Ectodermal cell (in vitro differentiated cells): ENCODE data around the gene CEP55.

ENCODE experiments used
- H3K27ac ChIP-seq: 2 replicates; pipeline ENCODE4 v1.7.0; 2013; ENCODE audit warnings: mild to moderate bottlenecking, low read depth, low read length; ENCODE audit not compliant: insufficient read depth, poor library complexity, severe bottlenecking
- H3K27me3 ChIP-seq: 2 replicates; pipeline ENCODE4 v1.7.0; 2013; ENCODE audit warnings: mild to moderate bottlenecking, low read length; ENCODE audit not compliant: insufficient read depth, control insufficient read depth, poor library complexity, severe bottlenecking
- H3K36me3 ChIP-seq: one replicate; pipeline ENCODE4 v1.7.0; 2013; ENCODE audit warnings: low read length; ENCODE audit not compliant: control insufficient read depth, insufficient read depth
- H3K4me1 ChIP-seq: one replicate; pipeline ENCODE4 v1.7.0; 2013; ENCODE audit warnings: low read length; ENCODE audit not compliant: control insufficient read depth, insufficient read depth
- H3K4me3 ChIP-seq: 2 replicates; pipeline ENCODE4 v1.7.0; 2013; ENCODE audit warnings: low read depth, low read length, control low read depth; ENCODE audit not compliant: insufficient read depth
- H3K9me3 ChIP-seq: 2 replicates; pipeline ENCODE4 v1.7.0; 2013; ENCODE audit warnings: mild to moderate bottlenecking, low read length, moderate library complexity; ENCODE audit not compliant: control insufficient read depth
- WGBS, 2 experiments: methylation state at CpG; one replicate each; pipeline ENCODE4 v1.1.7; 2013; ENCODE audit warnings: missing lambda C conversion rate in 2 of 2; 5-methylcytosine and 5-hydroxymethylcytosine counted together

Gene CEP55

GRCh38 chr10:93482145-93482834, 14.1 kb upstream of the CEP55 start, which contains the start of gene MYOF:
Gene MYOF, minus strand, starts transcription at chr10:93482334. Its CDS starts 140 bp downstream, at chr10:93482194.
- peaks cover 11% of the 10 kb centered on the region for H3K27me3 ChIP-seq
- no peaks in the 10 kb centered on the region for H3K9me3 ChIP-seq
- peak within 1 kb of the TSS; percentile 55 for H3K4me3 ChIP-seq
- H3K36me3 ChIP-seq: no peaks in the 10 kb centered on the region
- 0% methylated on average over 22 to 23 of the region's 27 CpGs for WGBS, 2 experiments
- no peak within 1 kb of the TSS for H3K27ac ChIP-seq
- no peaks in the 10 kb centered on the region for H3K4me1 ChIP-seq

DNA sequence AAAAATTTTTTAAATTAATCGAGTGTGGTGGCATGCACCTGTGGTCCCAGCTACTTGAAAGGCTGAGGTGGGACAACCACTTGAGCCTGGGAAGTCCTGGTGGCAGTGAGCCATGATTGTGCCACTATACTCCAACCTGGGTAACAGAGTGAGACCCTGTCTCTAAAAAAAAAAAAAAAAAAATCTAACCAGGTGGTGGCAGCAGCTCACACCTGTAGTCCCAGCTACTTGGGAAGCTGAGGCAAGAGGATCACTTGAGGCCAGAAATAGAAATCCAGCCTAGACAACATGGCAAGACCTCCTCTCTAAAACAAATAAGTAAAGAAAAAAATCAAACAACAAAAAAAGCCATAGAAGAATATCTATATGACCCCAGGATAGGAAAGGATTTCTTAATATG, 10.7 kb upstream of the CEP55 start:
- Histone ChIP-seq H3K27me3 (peaks cover 11% of the 10 kb centered on the region), H3K36me3 (no peaks in the 10 kb centered on the region), H3K27ac (no peak overlapping the region), H3K9me3 (no peaks in the 10 kb centered on the region), H3K4me1 (no peaks in the 10 kb centered on the region), H3K4me3 (no peak overlapping the region)
- 46 to 59% methylated on average over 1 of the region's 1 CpG for WGBS, 2 experiments

DNA sequence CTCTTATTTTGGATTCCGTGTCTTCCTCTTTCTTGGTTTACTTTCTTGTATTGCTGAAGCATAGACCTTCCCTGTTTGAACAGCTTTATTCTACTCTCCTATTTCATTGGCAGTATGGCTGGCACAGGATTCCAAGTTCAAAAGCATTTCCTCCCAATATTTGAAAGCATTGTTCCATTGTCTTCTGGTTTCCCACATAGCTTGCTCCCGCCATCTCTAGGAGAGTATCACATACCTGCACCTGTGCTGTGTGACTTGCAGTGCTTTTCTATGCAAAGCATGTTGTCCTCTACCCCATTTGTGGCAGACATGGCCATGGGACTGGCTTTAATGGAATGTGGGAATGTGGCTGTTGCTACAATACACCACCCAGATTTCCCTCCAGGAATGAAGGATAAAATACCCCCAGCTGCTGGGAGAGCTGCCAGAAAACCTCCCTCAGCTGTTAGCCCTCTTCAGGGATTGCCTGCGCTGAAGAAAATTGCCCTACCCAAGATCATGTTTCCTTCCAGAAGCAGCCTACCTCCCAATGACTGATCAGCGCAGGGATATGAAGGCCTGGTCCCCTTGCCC, 7.4 kb upstream of the CEP55 start:
- no peak overlapping the region for H3K4me3 ChIP-seq
- no peaks in the 10 kb centered on the region for H3K9me3 ChIP-seq
- 94 to 95% methylated on average over 4 of the region's 4 CpGs for WGBS, 2 experiments
- H3K4me1 ChIP-seq: peaks cover 3% of the 10 kb centered on the region
- no peaks in the 10 kb centered on the region for H3K36me3 ChIP-seq
- H3K27ac ChIP-seq: no peak overlapping the region
- no peaks in the 10 kb centered on the region for H3K27me3 ChIP-seq

GRCh38 chr10:93491602-93492121, 4.8 kb upstream of the CEP55 start:
- Histone ChIP-seq H3K4me1 (peaks cover 6% of the 10 kb centered on the region), H3K27ac (no peak overlapping the region), H3K27me3 (peaks cover 4% of the 10 kb centered on the region), H3K4me3 (no peak overlapping the region), H3K36me3 (no peaks in the 10 kb centered on the region), H3K9me3 (no peaks in the 10 kb centered on the region)
- WGBS, 2 experiments: 85 to 89% methylated on average over 2 of the region's 2 CpGs

DNA sequence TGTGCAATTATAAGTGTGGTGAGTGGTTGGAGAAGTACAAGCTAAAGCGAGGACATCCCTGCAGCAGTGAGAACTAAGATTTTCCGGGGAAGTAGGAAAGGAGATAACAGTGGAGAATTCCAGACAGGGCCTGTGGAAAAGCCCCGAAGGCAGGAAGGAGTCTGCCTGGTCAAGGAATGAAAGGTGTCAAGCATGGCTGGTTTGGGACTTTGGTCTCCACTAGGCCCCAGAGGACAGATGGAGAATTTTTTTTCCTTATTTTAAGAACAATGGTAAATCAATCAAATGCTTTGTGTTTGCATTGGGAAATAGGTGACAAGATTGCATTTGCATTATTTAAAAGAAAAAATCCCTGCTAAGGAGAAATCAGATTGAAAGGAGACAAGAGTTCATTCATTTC, 3.2 kb upstream of the CEP55 start:
- 74 to 76% methylated on average over 3 of the region's 3 CpGs for WGBS, 2 experiments
- Histone ChIP-seq H3K4me3 (no peak overlapping the region), H3K4me1 (peaks cover 6% of the 10 kb centered on the region)

DNA sequence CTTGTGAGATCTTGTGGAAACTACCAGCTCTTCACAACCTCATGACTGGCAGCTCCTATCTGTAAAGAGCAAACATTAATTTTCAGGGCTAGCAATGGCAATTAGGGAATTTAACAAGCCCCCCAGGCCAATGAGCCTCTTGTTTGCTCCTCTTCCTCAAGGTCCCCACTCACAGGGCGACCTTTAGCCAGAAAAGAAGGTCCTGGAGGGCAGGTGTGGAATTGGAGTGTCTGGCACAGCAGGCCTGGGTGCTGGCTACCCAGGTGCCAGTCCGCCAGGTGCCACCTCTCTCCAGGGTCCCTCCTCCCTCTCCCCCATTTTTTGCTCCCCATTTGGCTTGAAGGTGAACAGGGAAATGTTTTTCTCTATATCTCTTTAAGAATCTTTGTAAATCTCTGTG, 1.9 kb upstream of the CEP55 start:
- Histone ChIP-seq H3K36me3 (no peaks in the 10 kb centered on the region), H3K9me3 (no peaks in the 10 kb centered on the region), H3K27ac (no peak overlapping the region), H3K4me1 (peaks cover 6% of the 10 kb centered on the region), H3K4me3 (no peak overlapping the region), H3K27me3 (peaks cover 4% of the 10 kb centered on the region)
- 87 to 93% methylated on average over 2 of the region's 2 CpGs for WGBS, 2 experiments

More for the DNA sequence above, 3.2 kb upstream of the CEP55 start:
- Histone ChIP-seq H3K27me3 (peaks cover 4% of the 10 kb centered on the region), H3K9me3 (no peaks in the 10 kb centered on the region), H3K27ac (no peak overlapping the region), H3K36me3 (no peaks in the 10 kb centered on the region)

DNA sequence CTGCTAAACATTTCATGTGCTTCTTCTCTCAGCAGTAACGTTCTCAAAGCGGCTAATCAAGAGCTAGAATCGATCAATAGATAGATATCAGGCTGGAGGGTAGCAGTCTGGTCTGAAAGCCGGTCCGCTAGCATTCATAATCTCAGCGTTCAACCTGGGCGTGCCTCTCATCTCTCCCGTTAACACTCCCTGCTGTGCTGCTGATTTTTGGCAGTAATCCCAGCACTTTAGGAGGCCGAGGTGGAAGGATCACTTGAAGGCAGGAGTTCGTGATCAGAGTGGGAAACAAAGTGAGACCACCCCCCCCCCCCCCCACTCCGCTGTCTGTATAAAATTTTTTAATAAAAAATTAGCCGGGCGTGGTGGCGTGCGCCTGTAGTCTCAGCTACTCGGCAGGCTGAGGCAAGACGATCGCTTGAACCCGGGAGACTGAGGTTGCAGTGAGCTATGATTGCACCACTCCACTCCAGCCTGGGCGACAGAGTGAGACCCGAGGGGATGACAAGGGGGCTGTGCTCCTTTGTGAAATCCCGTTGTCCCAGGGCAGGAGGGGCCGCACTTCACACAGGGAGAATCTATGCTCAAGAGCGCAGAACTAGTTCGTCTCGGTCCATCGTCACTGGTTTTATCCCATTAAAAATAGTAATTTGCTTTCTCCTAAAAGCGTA, 624 bp upstream of the CEP55 start:
- 7 to 10% methylated on average over 27 of the region's 28 CpGs for WGBS, 2 experiments
- Histone ChIP-seq H3K36me3 (no peaks in the 10 kb centered on the region), H3K27me3 (peaks cover 4% of the 10 kb centered on the region), H3K27ac (peak overlapping the region; percentile 0), H3K4me1 (peaks cover 6% of the 10 kb centered on the region), H3K9me3 (no peaks in the 10 kb centered on the region), H3K4me3 (peak overlapping the region; percentile 81)

DNA sequence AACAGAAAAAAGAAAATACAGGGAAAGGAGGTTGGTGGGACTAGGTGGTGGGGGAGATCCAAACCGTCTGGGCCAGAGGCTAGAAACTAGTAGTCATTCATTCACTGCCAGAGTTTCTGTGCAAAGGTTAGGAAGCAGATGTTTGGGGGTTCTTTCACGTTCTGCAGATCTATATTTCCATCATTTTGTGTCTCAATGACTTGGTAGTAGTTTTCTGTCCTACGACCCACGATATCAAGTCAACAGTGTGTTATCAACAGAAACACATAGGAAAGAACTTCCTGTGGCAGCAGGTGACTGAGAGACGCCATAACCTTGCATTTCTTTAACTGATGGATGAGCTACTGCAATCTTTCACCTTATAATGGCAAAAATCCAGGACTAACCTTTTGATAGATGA, 1.8 kb downstream of the CEP55 start:
- Histone ChIP-seq H3K4me3 (no peak overlapping the region), H3K36me3 (no peaks in the 10 kb centered on the region), H3K4me1 (peaks cover 5% of the 10 kb centered on the region), H3K27ac (no peak overlapping the region), H3K9me3 (no peaks in the 10 kb centered on the region), H3K27me3 (peaks cover 4% of the 10 kb centered on the region)
- WGBS, 2 experiments: 87 to 89% methylated on average over 5 of the region's 5 CpGs

- Histone ChIP-seq H3K4me1 (no peaks in the 10 kb centered on the region), H3K36me3 (peaks cover 3% of the 10 kb centered on the region), H3K9me3 (no peaks in the 10 kb centered on the region), H3K27me3 (no peaks in the 10 kb centered on the region), H3K27ac (no peak overlapping the region), H3K4me3 (no peak overlapping the region)
Measured at GRCh38 chr10:93501650-93502049, 5.2 kb downstream of the CEP55 start.

GRCh38 chr10:93503075-93503474, 6.7 kb downstream of the CEP55 start:
- Histone ChIP-seq H3K27me3 (no peaks in the 10 kb centered on the region), H3K27ac (no peak overlapping the region), H3K36me3 (peaks cover 6% of the 10 kb centered on the region), H3K9me3 (no peaks in the 10 kb centered on the region), H3K4me1 (no peaks in the 10 kb centered on the region), H3K4me3 (no peak overlapping the region)
- 95 to 96% methylated on average over 6 of the region's 6 CpGs for WGBS, 2 experiments
